Measurements from ENCODE around the gene HDLBP.

HDLBP gene

DNA sequence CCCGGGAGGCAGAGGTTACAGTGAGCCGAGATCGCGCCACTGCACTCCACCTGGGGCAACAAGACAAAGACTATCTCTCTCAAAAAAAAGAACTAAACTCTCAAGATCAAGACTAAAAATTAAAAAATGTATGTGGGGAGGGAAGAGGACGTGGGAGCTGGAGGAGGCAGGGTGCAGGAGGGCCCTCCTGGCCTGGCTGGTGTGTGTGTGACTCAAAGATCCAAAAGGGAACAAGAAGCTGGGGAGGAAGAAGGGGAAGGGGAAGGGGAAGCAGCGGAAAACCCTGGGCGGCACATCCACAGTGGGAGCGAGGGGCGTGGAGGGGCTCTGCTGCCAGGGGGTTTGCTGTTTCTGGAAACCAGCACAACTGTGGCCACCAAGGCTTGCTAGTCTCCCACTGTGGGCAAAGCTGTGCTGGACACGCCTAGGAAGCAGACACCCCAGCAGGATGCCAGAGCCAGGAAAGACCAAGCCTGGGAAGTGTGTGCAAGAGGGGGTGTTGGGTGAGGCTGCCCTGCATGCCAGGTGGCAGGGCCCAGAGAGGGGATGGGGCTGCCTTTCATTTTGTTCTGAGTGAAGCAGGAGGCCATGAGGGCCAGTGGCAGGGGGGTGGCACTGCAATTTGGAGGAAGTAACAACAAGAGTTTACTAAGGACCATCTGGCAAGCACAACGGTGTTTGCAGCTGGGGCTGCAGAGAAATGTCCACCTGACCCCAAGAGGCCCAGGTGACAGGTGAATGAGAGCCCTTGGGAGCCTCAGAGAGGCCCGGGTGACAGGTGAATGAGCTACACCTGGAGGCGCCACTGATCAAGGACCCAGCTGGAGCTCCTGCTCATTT is 82.5 kb downstream of the HDLBP start:
- no peak overlapping the region for H3K9ac ChIP-seq (ENCODE audit: low read length)
- H3K36me3 ChIP-seq (ENCODE audit: control insufficient read depth, insufficient read depth, low read length), result peaks cover 97% of the 10 kb centered on the region
- H3K4me3 ChIP-seq (ENCODE audit: low read depth, low read length), result no peak overlapping the region
- H3K27ac ChIP-seq (ENCODE audit: low read depth, low read length), result no peak overlapping the region
- H3K27me3 ChIP-seq (ENCODE audit: control insufficient read depth, insufficient read depth, low read length), result no peaks in the 10 kb centered on the region
- H3K9me3 ChIP-seq (ENCODE audit: control insufficient read depth, insufficient read depth, low read depth, low read length), result no peaks in the 10 kb centered on the region
- no peaks in the 10 kb centered on the region; the same call in 1 of the 2 replicates for H3K4me1 ChIP-seq (ENCODE audit: control insufficient read depth, insufficient read depth, low read length)

DNA sequence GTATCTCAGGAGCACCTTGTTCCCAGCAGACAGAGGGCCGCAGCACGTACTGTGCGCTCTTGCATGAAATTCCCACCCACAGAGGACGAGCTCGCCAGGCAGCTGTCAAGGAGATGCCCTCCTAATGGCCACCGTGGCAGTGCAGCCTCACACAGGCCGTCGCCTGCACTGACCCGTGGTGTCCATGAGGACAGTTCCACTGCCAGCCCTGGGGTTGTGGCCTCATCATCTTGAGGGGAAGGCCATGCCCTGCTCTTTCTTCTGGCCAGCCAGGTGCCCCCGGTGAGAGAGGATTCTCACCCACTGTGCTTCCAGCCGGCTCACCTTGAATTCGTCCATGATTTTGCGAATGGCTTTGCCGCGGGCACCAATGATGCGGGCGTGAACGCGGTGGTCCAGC is 85.0 kb downstream of the HDLBP start:
- Histone ChIP-seq H3K36me3 (ENCODE audit: control insufficient read depth, insufficient read depth, low read length) (peaks cover 94% of the 10 kb centered on the region), H3K27me3 (ENCODE audit: control insufficient read depth, insufficient read depth, low read length) (no peaks in the 10 kb centered on the region)

DNA sequence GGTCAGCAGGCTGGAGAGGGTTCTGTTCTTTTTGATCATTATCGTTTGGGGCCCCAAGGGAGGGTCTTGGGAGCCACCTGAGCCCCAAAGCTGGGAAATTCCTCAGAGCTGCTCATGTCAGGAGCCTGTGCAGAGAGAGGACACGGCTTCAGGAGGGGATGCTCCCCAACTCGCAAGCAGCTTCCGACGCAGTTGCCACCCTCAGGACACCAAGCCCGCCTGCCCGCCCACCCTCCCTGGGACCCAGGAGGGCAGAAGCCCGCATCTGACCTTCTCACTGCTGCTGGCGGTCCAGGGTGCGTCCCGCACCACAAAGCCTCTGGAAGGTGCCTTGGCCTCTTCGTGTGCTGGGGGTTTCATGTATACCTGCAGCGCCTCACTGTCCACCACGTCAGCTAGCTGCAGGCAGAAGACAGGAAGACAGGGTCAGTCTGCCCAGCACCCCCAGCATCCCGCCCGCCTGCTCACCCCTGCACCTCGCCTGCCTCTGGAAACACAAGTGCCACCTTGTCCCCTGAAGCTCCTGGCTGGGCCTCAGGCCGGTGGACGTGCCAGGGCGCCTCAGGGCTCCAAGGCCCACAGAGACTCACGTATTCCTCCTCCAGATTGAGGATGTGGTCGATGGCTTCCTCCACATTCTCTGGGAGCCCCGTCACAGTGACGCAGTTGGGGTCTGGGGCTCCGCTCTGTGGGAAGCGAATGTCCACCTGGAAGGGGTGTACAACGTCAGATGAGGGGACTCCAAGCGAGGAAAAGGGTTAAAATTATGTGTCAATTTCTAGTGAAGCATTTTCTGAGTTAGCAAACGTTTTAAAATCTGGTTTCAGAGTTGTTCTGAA is 85.7 kb downstream of the HDLBP start:
- Histone ChIP-seq H3K27me3 (ENCODE audit: control insufficient read depth, insufficient read depth, low read length) (no peaks in the 10 kb centered on the region), H3K9me3 (ENCODE audit: control insufficient read depth, insufficient read depth, low read depth, low read length) (no peaks in the 10 kb centered on the region), H3K36me3 (ENCODE audit: control insufficient read depth, insufficient read depth, low read length) (peaks cover 92% of the 10 kb centered on the region), H3K4me1 (ENCODE audit: control insufficient read depth, insufficient read depth, low read length) (no peaks in the 10 kb centered on the region), H3K4me3 (ENCODE audit: low read depth, low read length) (no peak overlapping the region), H3K27ac (ENCODE audit: low read depth, low read length) (no peak overlapping the region), H3K9ac (ENCODE audit: low read length) (no peak overlapping the region)

More for the DNA sequence above, 85.0 kb downstream of the HDLBP start:
- H3K4me1 ChIP-seq (ENCODE audit: control insufficient read depth, insufficient read depth, low read length), result no peaks in the 10 kb centered on the region
- no peak overlapping the region for H3K27ac ChIP-seq (ENCODE audit: low read depth, low read length)
- no peak overlapping the region for H3K9ac ChIP-seq (ENCODE audit: low read length)
- no peak overlapping the region for H3K4me3 ChIP-seq (ENCODE audit: low read depth, low read length)
- H3K9me3 ChIP-seq (ENCODE audit: control insufficient read depth, insufficient read depth, low read depth, low read length), result no peaks in the 10 kb centered on the region

DNA sequence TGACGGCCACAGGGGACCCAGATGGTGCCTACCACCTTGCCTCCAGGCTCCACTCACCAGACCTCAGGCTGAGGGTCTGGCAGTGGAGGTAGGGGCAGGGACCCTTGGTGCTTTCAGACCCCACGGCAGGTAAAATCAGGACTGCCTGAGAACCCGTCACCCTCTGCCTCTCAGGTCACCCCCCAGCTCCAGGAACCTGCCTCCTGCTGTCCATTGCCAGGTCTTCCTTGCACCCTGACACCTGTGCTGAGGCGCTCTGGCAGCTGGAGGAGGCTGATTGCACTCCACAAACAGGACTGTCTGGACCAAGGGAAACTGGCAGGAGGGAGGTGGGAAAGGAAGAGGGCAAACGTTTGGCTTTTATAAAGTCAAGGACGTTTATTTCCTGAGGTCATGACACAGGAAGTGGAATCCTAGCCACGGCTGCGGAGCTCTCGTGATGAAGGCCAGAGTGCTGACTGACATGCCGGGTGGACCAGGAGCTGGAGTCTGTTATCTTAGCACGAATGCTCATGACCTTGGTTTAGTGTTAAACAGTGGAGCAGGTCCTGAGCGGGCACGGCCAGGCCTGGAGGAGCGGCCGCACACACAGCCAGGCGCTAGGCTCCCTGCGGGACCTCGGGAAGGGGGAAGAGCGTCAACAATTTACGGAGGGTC is 86.5 kb downstream of the HDLBP start:
- Histone ChIP-seq H3K27me3 (ENCODE audit: control insufficient read depth, insufficient read depth, low read length) (no peaks in the 10 kb centered on the region), H3K4me1 (ENCODE audit: control insufficient read depth, insufficient read depth, low read length) (peaks cover 4% of the 10 kb centered on the region; the same call in 1 of the 2 replicates), H3K4me3 (ENCODE audit: low read depth, low read length) (no peak overlapping the region), H3K9me3 (ENCODE audit: control insufficient read depth, insufficient read depth, low read depth, low read length) (no peaks in the 10 kb centered on the region), H3K36me3 (ENCODE audit: control insufficient read depth, insufficient read depth, low read length) (peaks cover 84% of the 10 kb centered on the region), H3K27ac (ENCODE audit: low read depth, low read length) (no peak overlapping the region), H3K9ac (ENCODE audit: low read length) (no peak overlapping the region)

DNA sequence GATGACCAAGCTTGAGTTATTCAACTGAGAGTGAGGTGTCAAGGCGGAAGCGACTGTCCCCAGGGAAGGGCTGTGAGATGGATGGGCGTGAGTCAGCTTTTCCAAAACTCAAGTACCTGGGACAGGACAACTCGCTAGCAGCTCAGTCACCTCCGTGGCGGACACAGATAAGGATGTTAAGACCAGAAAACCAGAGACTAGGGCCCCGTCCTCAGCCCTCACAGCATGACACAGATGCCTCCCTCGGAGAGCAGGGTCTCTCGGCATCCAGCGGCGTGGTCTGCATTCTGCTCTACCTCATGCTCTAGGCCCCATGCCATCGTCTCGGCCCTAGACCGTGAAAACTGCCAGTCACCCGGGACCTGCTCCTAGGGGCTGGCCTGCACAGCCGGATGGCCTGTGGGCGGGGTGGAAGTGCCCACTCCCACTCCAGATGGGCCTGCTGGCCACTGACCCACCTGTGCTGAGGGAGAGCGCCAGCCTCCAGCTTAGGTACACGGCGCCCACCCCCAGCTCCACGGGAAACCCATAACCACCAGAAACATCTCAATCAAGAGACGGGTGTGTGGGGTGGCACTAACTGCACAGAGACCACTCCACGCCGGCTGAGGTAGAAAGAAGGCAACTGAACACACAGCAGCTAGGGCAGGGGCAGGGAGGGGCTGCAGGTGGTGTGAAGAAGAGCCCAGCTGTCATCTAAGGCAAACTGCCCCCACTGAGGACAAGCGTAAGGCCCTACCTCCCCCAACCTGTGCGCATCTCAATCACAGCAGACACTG is 87.2 kb downstream of the HDLBP start:
- no peak overlapping the region for H3K9ac ChIP-seq (ENCODE audit: low read length)
- no peak overlapping the region for H3K27ac ChIP-seq (ENCODE audit: low read depth, low read length)
- H3K27me3 ChIP-seq (ENCODE audit: control insufficient read depth, insufficient read depth, low read length), result no peaks in the 10 kb centered on the region
- peaks cover 11% of the 10 kb centered on the region; the same call in 1 of the 2 replicates for H3K4me1 ChIP-seq (ENCODE audit: control insufficient read depth, insufficient read depth, low read length)
- H3K9me3 ChIP-seq (ENCODE audit: control insufficient read depth, insufficient read depth, low read depth, low read length), result no peaks in the 10 kb centered on the region
- H3K36me3 ChIP-seq (ENCODE audit: control insufficient read depth, insufficient read depth, low read length), result peaks cover 78% of the 10 kb centered on the region
- H3K4me3 ChIP-seq (ENCODE audit: low read depth, low read length), result no peak overlapping the region

DNA sequence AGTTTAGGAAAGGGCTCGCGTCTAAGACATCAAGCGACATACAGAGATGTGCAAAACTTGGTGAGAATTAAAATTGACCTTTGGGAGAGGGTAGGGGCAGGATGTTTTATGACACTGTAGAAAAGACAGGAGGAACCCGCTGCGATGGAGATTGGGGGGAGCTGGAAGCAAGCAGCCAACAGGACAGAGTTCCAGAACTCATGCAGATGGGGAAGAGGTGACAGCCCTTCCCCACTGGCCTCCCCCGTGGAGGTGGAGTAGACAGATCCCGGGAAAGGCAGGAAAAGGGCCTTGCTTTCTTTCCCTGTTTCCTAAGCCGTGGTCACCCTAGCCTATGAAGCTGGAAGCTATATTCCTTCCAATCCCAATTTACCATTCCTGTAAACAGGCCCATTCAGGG is 87.9 kb downstream of the HDLBP start:
- Histone ChIP-seq H3K4me1 (ENCODE audit: control insufficient read depth, insufficient read depth, low read length) (peaks cover 11% of the 10 kb centered on the region; the same call in 1 of the 2 replicates), H3K27ac (ENCODE audit: low read depth, low read length) (0 out of 2 replicates have a peak overlapping the region, but pooled peaks have one; percentile 49), H3K9me3 (ENCODE audit: control insufficient read depth, insufficient read depth, low read depth, low read length) (no peaks in the 10 kb centered on the region), H3K9ac (ENCODE audit: low read length) (no peak overlapping the region), H3K4me3 (ENCODE audit: low read depth, low read length) (no peak overlapping the region), H3K27me3 (ENCODE audit: control insufficient read depth, insufficient read depth, low read length) (no peaks in the 10 kb centered on the region), H3K36me3 (ENCODE audit: control insufficient read depth, insufficient read depth, low read length) (peaks cover 77% of the 10 kb centered on the region)

DNA sequence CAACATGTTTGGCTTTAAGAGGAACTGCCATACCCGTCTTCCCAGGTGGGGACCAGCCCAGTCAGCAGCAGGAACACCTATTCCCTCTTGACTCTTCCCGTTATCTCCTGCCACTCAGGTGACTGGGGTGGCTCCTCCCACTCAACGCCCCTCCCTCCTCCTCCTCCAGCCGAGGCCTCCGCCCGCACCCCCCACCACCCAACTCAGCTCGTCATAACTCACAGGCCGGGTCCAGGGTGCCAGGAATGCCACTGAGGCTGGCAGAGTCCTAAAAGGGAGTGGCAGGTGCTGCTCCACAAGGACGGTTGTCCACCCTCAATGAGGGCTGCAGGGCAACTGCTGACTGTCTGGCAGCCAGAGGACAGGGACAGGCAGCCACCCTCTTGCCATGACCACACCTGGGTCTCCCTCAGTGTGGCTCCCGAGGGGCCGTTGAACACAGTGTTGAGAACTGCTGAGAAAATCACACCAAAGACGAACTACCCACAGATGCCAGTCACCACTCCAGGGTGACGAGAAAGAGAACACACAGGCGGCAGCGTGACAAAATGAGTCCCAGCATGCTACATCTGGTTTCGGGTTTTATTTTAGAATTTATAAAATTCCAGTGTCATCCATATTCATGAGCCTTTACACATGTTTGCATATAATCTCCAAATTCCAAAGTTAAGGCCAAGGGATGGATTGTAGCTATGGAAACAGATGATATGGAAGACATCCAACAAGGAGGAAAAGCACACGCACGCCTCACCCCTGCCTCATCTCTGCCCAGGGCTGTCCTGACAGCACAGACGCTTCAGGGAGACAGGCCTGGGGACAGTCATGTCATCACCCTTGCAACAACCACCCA is 88.5 kb downstream of the HDLBP start:
- Histone ChIP-seq H3K27me3 (ENCODE audit: control insufficient read depth, insufficient read depth, low read length) (no peaks in the 10 kb centered on the region), H3K27ac (ENCODE audit: low read depth, low read length) (no peak overlapping the region), H3K9ac (ENCODE audit: low read length) (no peak overlapping the region), H3K4me1 (ENCODE audit: control insufficient read depth, insufficient read depth, low read length) (peaks cover 11% of the 10 kb centered on the region; the same call in 1 of the 2 replicates), H3K4me3 (ENCODE audit: low read depth, low read length) (no peak overlapping the region), H3K9me3 (ENCODE audit: control insufficient read depth, insufficient read depth, low read depth, low read length) (no peaks in the 10 kb centered on the region), H3K36me3 (ENCODE audit: control insufficient read depth, insufficient read depth, low read length) (peaks cover 72% of the 10 kb centered on the region)

DNA sequence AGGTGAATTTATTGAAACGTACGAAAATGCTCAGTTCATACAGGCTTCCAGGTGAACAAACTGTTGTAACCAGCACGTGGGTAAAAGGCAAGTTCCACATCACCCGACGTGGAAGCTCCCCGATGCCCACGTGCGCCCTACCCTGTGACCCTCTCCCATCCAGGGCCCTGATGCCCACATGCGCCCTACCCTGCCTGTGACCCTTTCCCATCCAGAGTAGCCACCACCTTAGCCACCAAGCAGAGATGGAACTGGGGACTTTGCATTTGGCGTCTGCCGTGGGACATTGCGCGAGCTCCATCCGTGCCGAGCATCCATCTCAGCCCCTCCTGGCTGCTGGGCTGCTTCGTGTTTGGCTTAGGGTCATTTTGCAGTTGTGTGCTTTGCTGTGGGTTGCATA is 89.5 kb downstream of the HDLBP start:
- H3K4me1 ChIP-seq (ENCODE audit: control insufficient read depth, insufficient read depth, low read length), result peaks cover 11% of the 10 kb centered on the region; the same call in 1 of the 2 replicates
- H3K27me3 ChIP-seq (ENCODE audit: control insufficient read depth, insufficient read depth, low read length), result no peaks in the 10 kb centered on the region
- H3K9me3 ChIP-seq (ENCODE audit: control insufficient read depth, insufficient read depth, low read depth, low read length), result no peaks in the 10 kb centered on the region
- H3K4me3 ChIP-seq (ENCODE audit: low read depth, low read length), result no peak overlapping the region
- no peak overlapping the region for H3K9ac ChIP-seq (ENCODE audit: low read length)
- no peak overlapping the region for H3K27ac ChIP-seq (ENCODE audit: low read depth, low read length)
- H3K36me3 ChIP-seq (ENCODE audit: control insufficient read depth, insufficient read depth, low read length), result peaks cover 64% of the 10 kb centered on the region

DNA sequence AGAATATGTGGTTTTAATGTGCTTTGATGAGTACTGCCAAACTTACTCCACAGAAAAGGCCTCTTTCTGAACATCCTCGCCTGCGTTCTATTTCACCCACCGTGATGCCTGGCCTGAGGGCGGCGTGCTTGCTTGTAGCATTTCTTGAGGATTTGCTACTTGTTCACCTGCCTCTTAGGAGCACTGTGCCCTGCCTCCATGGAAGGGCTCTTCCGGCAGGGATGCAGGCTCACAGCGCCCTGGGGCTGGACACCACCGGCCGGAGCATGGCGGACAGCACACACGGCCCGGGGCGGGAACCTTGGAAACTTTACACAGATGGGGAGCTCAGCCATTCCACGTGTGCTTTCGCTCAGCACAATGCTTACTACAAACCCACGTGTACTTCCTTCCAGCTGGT is 89.9 kb downstream of the HDLBP start:
- no peaks in the 10 kb centered on the region for H3K9me3 ChIP-seq (ENCODE audit: control insufficient read depth, insufficient read depth, low read depth, low read length)
- no peak overlapping the region for H3K9ac ChIP-seq (ENCODE audit: low read length)
- H3K4me1 ChIP-seq (ENCODE audit: control insufficient read depth, insufficient read depth, low read length), result peaks cover 11% of the 10 kb centered on the region; the same call in 1 of the 2 replicates
- no peak overlapping the region for H3K27ac ChIP-seq (ENCODE audit: low read depth, low read length)
- peaks cover 60% of the 10 kb centered on the region for H3K36me3 ChIP-seq (ENCODE audit: control insufficient read depth, insufficient read depth, low read length)
- no peak overlapping the region for H3K4me3 ChIP-seq (ENCODE audit: low read depth, low read length)
- no peaks in the 10 kb centered on the region for H3K27me3 ChIP-seq (ENCODE audit: control insufficient read depth, insufficient read depth, low read length)

All from HUES6 (cell line).